ENCODE measurements around the gene HPCAL4. TPM values are rescaled to one million over a fixed set of nuclear protein-coding genes. Genes with fewer than 3 reads are reported as not detected.

Gene HPCAL4
- total RNA-seq, 1 experiment from 2014 or later, result 0.02 TPM

- DNase-seq (ENCODE audit: extremely low read depth, low read depth), result no peak
Observed at GRCh38 chr1:39631361-39632322, 59.6 kb downstream of the HPCAL4 start.

GRCh38 chr1:39628807-39629350, 62.4 kb downstream of the HPCAL4 start:
- DNase-seq (ENCODE audit: extremely low read depth, low read depth), result no peak

Small RNA genes within 50 kb of the gene (small RNA-seq; reads per million reads assigned to genes)
- gene RNU7-121P, result 0 reads per million in 2 experiments

Other genes starting within 250 kb of the HPCAL4 start
- gene BMP8A, start 199.8 kb downstream of the HPCAL4 start, total RNA-seq (2014; rRNA removed; shearing (Covaris generic)), result not detected in 2 replicates
- gene PABPC4, start 114.6 kb downstream of the HPCAL4 start, total RNA-seq (2014; rRNA removed; shearing (Covaris generic)), result 122 and 140 TPM in 2 replicates
- gene HEYL, start 51.8 kb downstream of the HPCAL4 start, total RNA-seq (2014; rRNA removed; shearing (Covaris generic)), result 0.66 and 0.77 TPM in 2 replicates
- gene NT5C1A, start 19.3 kb downstream of the HPCAL4 start, total RNA-seq (2014; rRNA removed; shearing (Covaris generic)), result not detected in 2 replicates
- 21.8 and 28.2 TPM in 2 replicates for gene PPIE, start 47.4 kb upstream of the HPCAL4 start, total RNA-seq (2014; rRNA removed; shearing (Covaris generic))
- gene OXCT2, start 79.9 kb upstream of the HPCAL4 start, total RNA-seq (2014; rRNA removed; shearing (Covaris generic)), result 0.46 and 0.74 TPM in 2 replicates
- gene BMP8B, start 97.4 kb upstream of the HPCAL4 start, total RNA-seq (2014; rRNA removed; shearing (Covaris generic)), result 1.7 TPM in 2 replicates
- 34.2 and 35.2 TPM in 2 replicates for gene TRIT1, start 192.1 kb upstream of the HPCAL4 start, total RNA-seq (2014; rRNA removed; shearing (Covaris generic))
- gene MYCL, start 210.5 kb upstream of the HPCAL4 start, total RNA-seq (2014; rRNA removed; shearing (Covaris generic)), result 0.77 and 0.89 TPM in 2 replicates